Measurements from ENCODE around the gene MKNK1.

MKNK1 gene

GRCh38 chr1:46571691-46572225 lies 32.3 kb downstream of the MKNK1 start:
- no peak overlapping the region for H3K27ac ChIP-seq
- TF ChIP-seq, protein P1, sequence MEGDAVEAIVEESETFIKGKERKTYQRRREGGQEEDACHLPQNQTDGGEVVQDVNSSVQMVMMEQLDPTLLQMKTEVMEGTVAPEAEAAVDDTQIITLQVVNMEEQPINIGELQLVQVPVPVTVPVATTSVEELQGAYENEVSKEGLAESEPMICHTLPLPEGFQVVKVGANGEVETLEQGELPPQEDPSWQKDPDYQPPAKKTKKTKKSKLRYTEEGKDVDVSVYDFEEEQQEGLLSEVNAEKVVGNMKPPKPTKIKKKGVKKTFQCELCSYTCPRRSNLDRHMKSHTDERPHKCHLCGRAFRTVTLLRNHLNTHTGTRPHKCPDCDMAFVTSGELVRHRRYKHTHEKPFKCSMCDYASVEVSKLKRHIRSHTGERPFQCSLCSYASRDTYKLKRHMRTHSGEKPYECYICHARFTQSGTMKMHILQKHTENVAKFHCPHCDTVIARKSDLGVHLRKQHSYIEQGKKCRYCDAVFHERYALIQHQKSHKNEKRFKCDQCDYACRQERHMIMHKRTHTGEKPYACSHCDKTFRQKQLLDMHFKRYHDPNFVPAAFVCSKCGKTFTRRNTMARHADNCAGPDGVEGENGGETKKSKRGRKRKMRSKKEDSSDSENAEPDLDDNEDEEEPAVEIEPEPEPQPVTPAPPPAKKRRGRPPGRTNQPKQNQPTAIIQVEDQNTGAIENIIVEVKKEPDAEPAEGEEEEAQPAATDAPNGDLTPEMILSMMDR (IDR thresholded peaks at IDR 0.05; ENCODE audit: low read depth, low read length), result no peak
- no peak overlapping the region for H3K4me3 ChIP-seq (ENCODE audit: low read depth, low read length)
- H3K9me3 ChIP-seq (ENCODE audit: severe bottlenecking), result no peaks in the 10 kb centered on the region
- H3K36me3 ChIP-seq, result 0 out of 2 replicates have a peak, but pooled peaks cover 3% of the 10 kb centered on the region
- DNase-seq, result no peak
- H3K27me3 ChIP-seq (ENCODE audit: insufficient read depth, low read depth, severe bottlenecking), result no peaks in the 10 kb centered on the region

DNA sequence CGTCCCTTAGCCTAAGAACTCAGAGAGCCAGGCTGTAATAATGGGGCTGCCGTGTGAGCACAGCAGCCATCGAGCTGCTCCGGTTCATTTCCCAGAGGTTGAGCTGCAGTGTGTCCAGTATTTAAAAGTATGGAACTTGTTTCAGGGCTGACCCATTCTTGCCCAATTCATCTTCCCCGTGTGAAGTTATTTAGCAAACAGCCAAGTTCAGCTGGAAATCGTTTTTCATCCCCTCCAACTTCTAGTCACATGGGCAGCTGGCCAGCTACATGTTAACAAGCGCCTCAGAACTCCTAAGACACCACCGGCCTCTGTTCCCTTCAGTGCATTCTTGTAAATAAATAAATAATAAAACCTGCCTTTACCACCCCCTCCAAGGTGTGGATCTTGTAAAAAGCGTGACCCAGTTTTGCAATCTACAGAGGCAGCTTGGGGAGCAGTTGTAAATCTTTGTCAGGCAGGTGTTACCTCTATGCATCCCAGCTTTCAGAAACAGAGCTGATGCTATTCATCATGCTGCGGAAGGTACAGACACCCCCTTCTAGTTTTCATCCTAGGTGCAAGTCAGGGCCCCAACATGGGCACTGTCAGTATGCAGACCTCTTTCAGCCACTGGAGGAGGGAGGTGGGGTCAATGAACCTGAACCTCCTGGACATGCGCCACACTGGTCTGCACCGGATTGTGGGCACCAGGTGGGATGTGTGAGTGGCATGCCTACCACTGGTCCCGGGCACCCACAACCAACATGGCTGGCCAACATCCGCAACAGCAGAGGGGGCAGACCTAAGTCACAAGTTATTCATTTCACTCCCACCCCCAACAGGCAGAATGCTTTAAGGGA lies 34.0 kb downstream of the MKNK1 start:
- no peaks in the 10 kb centered on the region for H3K9me3 ChIP-seq (ENCODE audit: severe bottlenecking)
- H3K36me3 ChIP-seq, result 0 out of 2 replicates have a peak, but pooled peaks cover 3% of the 10 kb centered on the region
- H3K27ac ChIP-seq, result no peak overlapping the region
- TF ChIP-seq, protein P1 (IDR thresholded peaks at IDR 0.05; ENCODE audit: low read depth, low read length), result no peak
- no peak overlapping the region for H3K4me3 ChIP-seq (ENCODE audit: low read depth, low read length)
- no peaks in the 10 kb centered on the region for H3K27me3 ChIP-seq (ENCODE audit: insufficient read depth, low read depth, severe bottlenecking)
- no peak for DNase-seq

DNA sequence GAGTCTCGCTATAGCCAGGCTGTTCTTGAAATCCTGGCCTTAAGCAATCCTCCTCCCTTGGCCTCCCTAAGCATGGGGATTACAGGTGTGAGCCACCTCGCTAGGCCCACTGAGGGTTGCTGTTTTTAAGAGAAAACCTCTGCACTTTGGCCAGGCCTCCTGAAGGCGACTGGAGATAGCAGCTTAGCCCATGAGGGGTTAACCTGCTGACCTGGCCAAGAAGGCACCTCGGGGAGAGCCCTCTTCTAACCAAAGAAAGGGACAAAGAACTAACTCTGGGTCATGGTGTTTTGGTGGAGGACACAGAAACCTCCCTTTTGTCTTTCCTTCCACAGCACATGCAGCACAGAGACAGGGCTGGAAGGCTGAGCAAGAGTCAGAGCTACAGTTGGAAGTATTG lies 35.0 kb downstream of the MKNK1 start:
- TF ChIP-seq, protein P1 (IDR thresholded peaks at IDR 0.05; ENCODE audit: low read depth, low read length), result no peak
- Histone ChIP-seq H3K4me3 (ENCODE audit: low read depth, low read length) (no peak overlapping the region), H3K27me3 (ENCODE audit: insufficient read depth, low read depth, severe bottlenecking) (no peaks in the 10 kb centered on the region), H3K36me3 (0 out of 2 replicates have a peak, but pooled peaks cover 5% of the 10 kb centered on the region), H3K27ac (no peak overlapping the region), H3K9me3 (ENCODE audit: severe bottlenecking) (no peaks in the 10 kb centered on the region)
- DNase-seq, result no peak

GRCh38 chr1:46568461-46568891 lies 35.6 kb downstream of the MKNK1 start:
- Histone ChIP-seq H3K9me3 (ENCODE audit: severe bottlenecking) (no peaks in the 10 kb centered on the region), H3K27ac (no peak overlapping the region), H3K27me3 (ENCODE audit: insufficient read depth, low read depth, severe bottlenecking) (no peaks in the 10 kb centered on the region), H3K4me3 (ENCODE audit: low read depth, low read length) (no peak overlapping the region), H3K36me3 (0 out of 2 replicates have a peak, but pooled peaks cover 5% of the 10 kb centered on the region)
- no peak for DNase-seq
- TF ChIP-seq, protein P1 (IDR thresholded peaks at IDR 0.05; ENCODE audit: low read depth, low read length), result no peak

DNA sequence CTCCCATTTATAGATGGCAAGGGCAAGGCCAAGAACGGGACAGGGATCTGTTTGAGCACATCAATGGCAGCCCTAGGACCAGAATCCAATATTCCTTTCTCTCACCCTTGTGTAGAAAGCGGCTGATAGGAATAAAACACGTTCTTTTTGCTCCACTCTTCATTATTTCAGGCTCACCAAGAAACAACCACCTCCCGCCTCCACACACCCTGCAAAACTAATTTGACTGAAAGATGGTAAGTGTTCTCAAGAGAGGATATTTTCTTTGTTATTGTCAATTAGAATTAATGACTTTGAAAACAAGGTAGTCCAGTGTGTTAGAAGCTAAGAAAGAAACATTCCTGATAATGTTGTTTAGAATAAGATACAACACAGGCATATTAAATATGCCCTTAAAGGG lies 40.7 kb downstream of the MKNK1 start:
- Histone ChIP-seq H3K4me3 (ENCODE audit: low read depth, low read length) (no peak overlapping the region), H3K27me3 (ENCODE audit: insufficient read depth, low read depth, severe bottlenecking) (no peaks in the 10 kb centered on the region), H3K27ac (no peak overlapping the region), H3K36me3 (peaks cover 5% of the 10 kb centered on the region; the same call in 1 of the 2 replicates), H3K9me3 (ENCODE audit: severe bottlenecking) (no peaks in the 10 kb centered on the region)
- no peak for DNase-seq
- TF ChIP-seq, protein P1 (IDR thresholded peaks at IDR 0.05; ENCODE audit: low read depth, low read length), result no peak

Data from WERI-Rb-1 (cell line).